ENCODE measurements around the gene AP5Z1.

AP5Z1 gene

GRCh38 chr7:4775848-4776623, 613 bp downstream of the AP5Z1 start:
- no peak overlapping the region for H2AFZ ChIP-seq (ENCODE audit: low read length)
- peak overlapping the region; percentile 89 for H3K4me2 ChIP-seq (ENCODE audit: low read length)
- peaks cover 6% of the 10 kb centered on the region; the same call in 1 of the 2 replicates for H3K79me2 ChIP-seq (ENCODE audit: insufficient read depth, low read length)
- no peaks in the 10 kb centered on the region for H3F3A ChIP-seq (ENCODE audit: insufficient read depth, low read length)
- no peaks in the 10 kb centered on the region for H3K9me2 ChIP-seq (ENCODE audit: low read depth, low read length)
- H4K20me1 ChIP-seq (ENCODE audit: insufficient read depth, low read length): no peaks in the 10 kb centered on the region
- peaks cover 19% of the 10 kb centered on the region for H3K4me1 ChIP-seq (ENCODE audit: insufficient read depth, low read length, severe bottlenecking)
- peak overlapping the region; percentile 72 for H3K9ac ChIP-seq (ENCODE audit: low read length)
- no peaks in the 10 kb centered on the region for H3K9me3 ChIP-seq (ENCODE audit: low read length)
- H3K27ac ChIP-seq (ENCODE audit: low read depth, low read length, poor library complexity, severe bottlenecking): no peak overlapping the region
- no peak for TF ChIP-seq CTCF (IDR thresholded peaks at IDR 0.05; ENCODE audit: low read length)
- TF ChIP-seq EZH2 (IDR thresholded peaks at IDR 0.05; ENCODE audit: borderline replicate concordance, low read length): no peak
- peaks cover 4% of the 10 kb centered on the region; the same call in 1 of the 2 replicates for H3K36me3 ChIP-seq (ENCODE audit: insufficient read depth, low read length)
- peak overlapping the region; percentile 85 for H3K4me3 ChIP-seq (ENCODE audit: low read depth, low read length, poor library complexity, severe bottlenecking)
- H3K27me3 ChIP-seq (ENCODE audit: insufficient read depth, low read length): no peaks in the 10 kb centered on the region

GRCh38 chr7:4779118-4779517, 3.7 kb downstream of the AP5Z1 start:
- TF ChIP-seq CTCF (IDR thresholded peaks at IDR 0.05; ENCODE audit: low read length): no peak
- TF ChIP-seq EZH2 (IDR thresholded peaks at IDR 0.05; ENCODE audit: borderline replicate concordance, low read length): no peak
- Histone ChIP-seq H3K27me3 (ENCODE audit: insufficient read depth, low read length) (no peaks in the 10 kb centered on the region), H3K9ac (ENCODE audit: low read length) (no peak overlapping the region), H3K4me2 (ENCODE audit: low read length) (no peak overlapping the region), H3K4me1 (ENCODE audit: insufficient read depth, low read length, severe bottlenecking) (peaks cover 18% of the 10 kb centered on the region), H2AFZ (ENCODE audit: low read length) (no peak overlapping the region), H3K4me3 (ENCODE audit: low read depth, low read length, poor library complexity, severe bottlenecking) (no peak overlapping the region), H3K79me2 (ENCODE audit: insufficient read depth, low read length) (peaks cover 6% of the 10 kb centered on the region; the same call in 1 of the 2 replicates), H3K27ac (ENCODE audit: low read depth, low read length, poor library complexity, severe bottlenecking) (no peak overlapping the region), H4K20me1 (ENCODE audit: insufficient read depth, low read length) (no peaks in the 10 kb centered on the region), H3K36me3 (ENCODE audit: insufficient read depth, low read length) (peaks cover 32% of the 10 kb centered on the region), H3K9me3 (ENCODE audit: low read length) (no peaks in the 10 kb centered on the region), H3K9me2 (ENCODE audit: low read depth, low read length) (no peaks in the 10 kb centered on the region), H3F3A (ENCODE audit: insufficient read depth, low read length) (no peaks in the 10 kb centered on the region)

GRCh38 chr7:4781366-4782069, 6.1 kb downstream of the AP5Z1 start:
- Histone ChIP-seq H3K27ac (ENCODE audit: low read depth, low read length, poor library complexity, severe bottlenecking) (no peak overlapping the region), H3K9me3 (ENCODE audit: low read length) (no peaks in the 10 kb centered on the region), H3K9ac (ENCODE audit: low read length) (no peak overlapping the region), H3K4me1 (ENCODE audit: insufficient read depth, low read length, severe bottlenecking) (peaks cover 3% of the 10 kb centered on the region), H3K4me2 (ENCODE audit: low read length) (no peak overlapping the region), H3K9me2 (ENCODE audit: low read depth, low read length) (no peaks in the 10 kb centered on the region), H2AFZ (ENCODE audit: low read length) (no peak overlapping the region), H3F3A (ENCODE audit: insufficient read depth, low read length) (no peaks in the 10 kb centered on the region), H4K20me1 (ENCODE audit: insufficient read depth, low read length) (no peaks in the 10 kb centered on the region), H3K79me2 (ENCODE audit: insufficient read depth, low read length) (no peaks in the 10 kb centered on the region), H3K4me3 (ENCODE audit: low read depth, low read length, poor library complexity, severe bottlenecking) (no peak overlapping the region), H3K36me3 (ENCODE audit: insufficient read depth, low read length) (peaks cover 42% of the 10 kb centered on the region), H3K27me3 (ENCODE audit: insufficient read depth, low read length) (no peaks in the 10 kb centered on the region)
- TF ChIP-seq CTCF (IDR thresholded peaks at IDR 0.05; ENCODE audit: low read length) (no peak), EZH2 (IDR thresholded peaks at IDR 0.05; ENCODE audit: borderline replicate concordance, low read length) (no peak)

Data from OCI-LY1 (cell line).